Left lung (tissue), 10 donors: ENCODE measurements around the gene PTPRT. TPM values are rescaled to one million over a fixed set of nuclear protein-coding genes. Genes with fewer than 3 reads are reported as not detected.

Experiments used
- ATAC-seq: fragments of 200-7000 bp; cut with Tn5 transposase; one replicate; pipeline ENCODE4 v1.9.1; 2020; ENCODE audit warnings: moderate library complexity
- DNase-seq, 4 donors: peaks; one replicate each; pipeline ENCODE4 v3.0.0-alpha.2; 2013 to 2020
- H3K27ac ChIP-seq, 2 donors: fragments of 200-600 bp; sonication (generic) in 1 of 2; one replicate each; pipeline versions ENCODE4 v1.5.0 to v1.8.0; 2020 to 2021
- H3K27me3 ChIP-seq, 2 donors: fragments of 200-600 bp; sonication (generic) in 1 of 2; one replicate each; pipeline versions ENCODE4 v1.5.0 to v1.8.0; 2020 to 2021
- H3K36me3 ChIP-seq, 2 donors: fragments of 200-600 bp; sonication (generic) in 1 of 2; one replicate each; pipeline versions ENCODE4 v1.5.0 to v1.8.0; 2020 to 2021
- H3K4me1 ChIP-seq, 2 donors: fragments of 200-600 bp; one replicate each; pipeline ENCODE4 v1.8.0; 2021
- H3K4me3 ChIP-seq, 2 donors: fragments of 200-600 bp; sonication (generic) in 1 of 2; one replicate each; pipeline versions ENCODE4 v1.5.0 to v1.8.0; 2020 to 2021; ENCODE audit warnings: mild to moderate bottlenecking in 1 of 2
- H3K9me3 ChIP-seq, 2 donors: fragments of 200-600 bp; sonication (generic) in 1 of 2; one replicate each; pipeline versions ENCODE4 v1.5.0 to v1.8.0; 2020 to 2021
- CTCF ChIP-seq, 2 donors: fragments of 200-600 bp; sonication (generic) in 1 of 2; IDR thresholded peaks; one replicate each; pipeline versions ENCODE4 v1.5.0 to v1.8.0; 2021; ENCODE audit warnings: antibody characterized with exemption in 2 of 2
- intact Hi-C, 2 donors: fragments of 100-400 bp; cut with DNase I; formaldehyde crosslinking; loops; one replicate each; pipeline versions ENCODE4 v1.11.2 to v1.14.2; 2022
- polyA plus RNA-seq, 6 donors: library from polyadenylated mRNA; unstranded; fragments of 120-200 nt; gene quantifications; one replicate each; pipeline ENCODE4 v1.2.1, GENCODE V29; 2013; ENCODE audit not compliant: insufficient read length in 6 of 6
- total RNA-seq, 2 donors: library from RNA; stranded (reverse); fragmentation: NEBNext Ultra II Directional; extraction: Animal tissue kit (Norgen Biotek cat#: 25700); gene quantifications; one replicate each; pipeline ENCODE4 v1.2.1, GENCODE V29; 2021
- donor health status: DM: no; HTN: yes; CAD: no.
- donor health status: DM: no; HTN: no; CAD: no.

Gene PTPRT
- total and polyA plus RNA-seq, 8 donors, result 0.15 to 2.9 (median 1.4) TPM

GRCh38 chr20:43231829-43232228, 42.1 kb upstream of the PTPRT start:
- no peaks in the 10 kb centered on the region for H3K36me3 ChIP-seq
- ATAC-seq, result no peak
- intact Hi-C loops, result no loop called here

GRCh38 chr20:43229696-43230095, 40.0 kb upstream of the PTPRT start:
- H3K9me3 ChIP-seq, result no peaks in the 10 kb centered on the region
- H3K36me3 ChIP-seq, result no peaks in the 10 kb centered on the region
- H3K27me3 ChIP-seq, result no peaks in the 10 kb centered on the region
- no peaks in the 10 kb centered on the region for H3K4me1 ChIP-seq
- no peak for ATAC-seq
- TF ChIP-seq CTCF (IDR thresholded peaks at IDR 0.05), result no peak
- no peak for DNase-seq
- no peak overlapping the region for H3K27ac ChIP-seq
- no peak overlapping the region for H3K4me3 ChIP-seq
- intact Hi-C loops, result no loop called here

More at GRCh38 chr20:43231829-43232228, 42.1 kb upstream of the PTPRT start:
- H3K4me1 ChIP-seq, result no peaks in the 10 kb centered on the region
- no peak overlapping the region for H3K4me3 ChIP-seq
- H3K27ac ChIP-seq, result no peak overlapping the region
- TF ChIP-seq CTCF (IDR thresholded peaks at IDR 0.05), result no peak
- DNase-seq, result no peak
- no peaks in the 10 kb centered on the region for H3K9me3 ChIP-seq
- H3K27me3 ChIP-seq, result peaks cover 0 to 5% of the 10 kb centered on the region in 2 donors

- no peaks in the 10 kb centered on the region for H3K4me1 ChIP-seq
- TF ChIP-seq CTCF (IDR thresholded peaks at IDR 0.05), result no peak
- intact Hi-C loops, result no loop called here
- H3K27ac ChIP-seq, result no peak overlapping the region
- peak in 1 of 4 donors; percentile 24 for DNase-seq
- H3K9me3 ChIP-seq, result no peaks in the 10 kb centered on the region
- no peak for ATAC-seq
- no peaks in the 10 kb centered on the region for H3K36me3 ChIP-seq
- H3K27me3 ChIP-seq, result peaks cover 0 to 6% of the 10 kb centered on the region in 2 donors
- no peak overlapping the region for H3K4me3 ChIP-seq
Measured at GRCh38 chr20:43220612-43221011, 30.9 kb upstream of the PTPRT start.

GRCh38 chr20:43210901-43211300, 21.2 kb upstream of the PTPRT start:
- peak; percentile 24 for ATAC-seq
- DNase-seq, result peak in 2 of 4 donors; percentile 73 to 86
- Histone ChIP-seq H3K36me3 (no peaks in the 10 kb centered on the region), H3K4me3 (no peak overlapping the region), H3K9me3 (no peaks in the 10 kb centered on the region), H3K27ac (no peak overlapping the region), H3K4me1 (no peaks in the 10 kb centered on the region), H3K27me3 (no peaks in the 10 kb centered on the region)
- intact Hi-C loops, result no loop called here
- no peak for TF ChIP-seq CTCF (IDR thresholded peaks at IDR 0.05)

- Histone ChIP-seq H3K36me3 (no peaks in the 10 kb centered on the region), H3K27ac (no peak overlapping the region), H3K9me3 (peaks cover 0 to 4% of the 10 kb centered on the region in 2 donors), H3K4me3 (no peak overlapping the region), H3K27me3 (no peaks in the 10 kb centered on the region), H3K4me1 (no peaks in the 10 kb centered on the region)
- no peak for TF ChIP-seq CTCF (IDR thresholded peaks at IDR 0.05)
- no peak for ATAC-seq
- intact Hi-C loops, result no loop called here
- no peak for DNase-seq
Measured at GRCh38 chr20:43209831-43210230, 20.1 kb upstream of the PTPRT start.
